Measurements from ENCODE around the gene BCAP31.

BCAP31 gene

GRCh38 chrX:153724252-153725038, at the start of gene BCAP31, which contains the start of gene ABCD1:
Gene BCAP31 (minus strand): TSS chrX:153724387. CDS start chrX:153723244, 1,143 bp downstream.
Gene ABCD1 (plus strand): TSS chrX:153724856. CDS start chrX:153725267, 411 bp downstream.
- peak; percentile 93 for DNase-seq

GRCh38 chrX:153773218-153773611, 49.0 kb upstream of the BCAP31 start:
- no peak for DNase-seq

DNA sequence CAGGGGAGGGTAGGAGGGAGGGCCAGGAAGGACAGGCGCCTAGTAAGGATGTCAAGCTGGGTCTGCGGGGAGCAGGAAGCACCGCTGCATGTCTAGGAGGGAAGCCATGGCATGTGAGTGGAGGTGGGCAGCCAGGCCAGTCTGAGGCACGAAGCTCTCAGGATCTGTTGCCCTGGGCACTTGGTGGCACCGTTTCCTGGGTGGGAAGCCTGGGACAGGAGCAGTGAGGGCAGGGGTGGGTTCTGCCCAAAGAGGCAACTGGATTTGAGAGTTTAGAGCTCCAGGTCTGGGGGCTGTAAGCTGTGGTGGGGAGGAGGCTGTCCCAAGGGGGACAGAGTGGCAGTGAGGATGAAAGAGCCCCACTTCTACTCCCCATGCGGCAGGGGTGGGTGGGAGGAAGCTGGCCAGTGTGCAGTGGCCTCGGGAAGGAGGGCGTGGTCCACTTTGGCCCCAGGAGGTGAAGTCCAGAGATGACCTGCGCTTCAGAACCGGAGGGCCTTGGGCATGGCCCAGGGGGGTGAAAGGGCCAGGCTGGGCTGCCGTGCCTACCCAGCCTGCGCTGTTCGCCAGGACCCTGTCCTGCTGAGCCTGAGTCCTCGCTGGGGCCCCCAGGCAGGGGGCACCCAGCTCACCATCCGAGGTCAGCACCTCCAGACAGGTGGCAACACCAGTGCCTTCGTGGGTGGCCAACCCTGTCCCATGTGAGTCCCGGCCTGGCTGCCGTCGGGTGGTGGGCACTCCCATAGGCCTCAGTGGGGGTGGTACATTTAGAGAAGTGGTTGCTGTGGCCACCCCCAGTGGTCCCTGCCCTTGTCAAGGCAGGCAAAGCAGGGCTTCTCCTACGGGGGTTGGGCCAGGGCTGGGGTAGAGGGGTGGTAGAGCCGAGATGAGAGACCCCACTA, 48.4 kb upstream of the BCAP31 start:
- DNase-seq = no peak

GRCh38 chrX:153771415-153772315, 47.5 kb upstream of the BCAP31 start:
- no peak for DNase-seq

DNA sequence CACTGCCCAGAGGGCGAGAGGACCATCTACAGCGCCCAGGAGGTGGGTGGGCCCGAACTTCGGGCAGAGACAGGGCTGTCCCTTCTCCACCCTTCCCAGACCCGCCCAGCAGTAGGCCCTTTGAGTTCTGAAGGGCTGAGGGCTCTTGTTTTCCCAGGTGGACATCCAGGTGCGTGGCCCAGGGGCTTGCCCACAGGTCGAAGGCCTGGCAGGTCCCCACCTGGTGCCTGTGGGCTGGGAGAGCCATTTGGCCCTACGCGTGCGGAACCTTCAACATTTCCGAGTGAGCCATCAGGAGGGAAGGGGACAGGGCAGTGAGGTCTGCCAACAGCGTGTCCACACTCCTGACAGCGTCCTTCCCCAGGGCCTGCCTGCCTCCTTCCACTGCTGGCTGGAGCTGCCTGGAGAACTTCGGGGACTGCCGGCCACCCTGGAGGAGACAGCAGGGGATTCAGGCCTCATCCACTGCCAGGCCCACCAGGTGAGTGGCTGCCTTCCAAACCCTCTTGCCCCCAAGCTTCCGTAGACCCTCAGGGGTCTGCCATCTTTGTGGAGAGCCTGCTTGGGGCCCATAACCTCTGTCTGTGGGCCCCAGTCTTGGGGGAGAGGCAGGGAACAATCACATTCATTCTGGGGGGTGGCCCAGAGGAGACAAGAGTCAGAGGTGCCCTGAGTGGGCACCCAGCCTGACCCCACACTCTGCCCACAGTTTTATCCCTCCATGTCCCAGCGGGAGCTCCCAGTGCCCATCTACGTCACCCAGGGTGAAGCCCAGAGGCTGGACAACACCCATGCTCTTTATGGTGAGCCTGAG, 46.6 kb upstream of the BCAP31 start:
- DNase-seq = no peak

- DNase-seq = peak; percentile 28
Observed at GRCh38 chrX:153769865-153770600, 45.8 kb upstream of the BCAP31 start.

- peak; percentile 15 for DNase-seq
Observed at GRCh38 chrX:153769158-153769864, 45.1 kb upstream of the BCAP31 start.

DNA sequence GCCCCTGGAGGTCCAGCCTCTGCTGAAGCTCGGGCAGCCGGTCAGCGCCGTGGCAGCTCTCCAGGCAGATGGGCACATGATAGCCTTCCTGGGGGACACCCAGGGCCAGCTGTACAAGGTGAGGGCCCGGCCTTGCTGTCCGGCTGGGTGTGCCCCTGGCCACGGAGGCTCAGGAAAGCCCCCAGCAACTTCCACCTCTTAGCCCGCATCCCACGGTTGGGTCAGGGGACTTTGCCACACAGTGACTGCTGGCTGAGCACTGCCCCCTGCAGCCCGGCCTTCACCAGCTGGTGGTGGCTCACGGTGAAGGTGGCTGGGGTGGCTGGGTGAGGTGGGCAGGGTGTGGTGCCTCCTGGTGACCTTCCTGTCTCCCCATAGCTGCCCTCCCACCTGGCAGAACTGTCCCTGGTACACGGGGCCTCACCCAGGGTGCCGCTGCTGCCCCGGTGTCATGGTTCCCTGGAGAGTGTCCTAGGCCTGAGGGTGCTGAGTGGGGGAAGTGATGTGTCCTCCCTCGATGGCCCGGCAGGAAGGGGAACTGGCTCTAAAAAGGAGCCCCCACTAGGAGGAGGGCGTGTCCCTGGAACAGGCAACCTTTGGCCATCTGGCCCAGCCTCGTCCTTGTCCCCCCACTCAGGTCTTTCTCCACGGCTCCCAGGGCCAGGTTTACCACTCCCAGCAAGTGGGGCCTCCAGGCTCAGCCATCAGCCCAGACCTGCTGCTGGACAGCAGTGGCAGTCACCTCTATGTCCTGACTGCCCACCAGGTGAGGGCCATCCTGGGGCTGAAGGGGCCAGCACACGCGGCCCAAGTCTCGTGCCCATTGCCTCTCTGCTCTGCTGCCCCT, 44.3 kb upstream of the BCAP31 start:
- peak; percentile 46 for DNase-seq

DNA sequence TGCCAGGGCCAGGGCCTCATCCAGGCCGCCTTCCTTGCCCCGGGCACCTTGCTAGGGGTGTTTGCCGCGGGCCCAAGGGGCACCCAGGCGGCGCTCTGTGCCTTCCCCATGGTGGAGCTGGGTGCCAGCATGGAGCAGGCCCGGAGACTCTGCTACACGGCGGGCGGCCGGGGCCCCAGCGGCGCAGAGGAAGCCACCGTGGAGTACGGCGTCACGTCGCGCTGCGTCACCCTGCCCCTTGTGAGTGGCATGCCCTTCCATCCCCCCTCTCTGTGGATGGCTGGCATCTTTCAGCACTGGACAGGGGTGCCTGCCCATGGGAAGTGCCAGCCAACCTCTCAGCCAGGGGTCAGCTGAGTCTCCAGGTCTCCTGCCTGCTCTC, 43.5 kb upstream of the BCAP31 start:
- DNase-seq = no peak

DNA sequence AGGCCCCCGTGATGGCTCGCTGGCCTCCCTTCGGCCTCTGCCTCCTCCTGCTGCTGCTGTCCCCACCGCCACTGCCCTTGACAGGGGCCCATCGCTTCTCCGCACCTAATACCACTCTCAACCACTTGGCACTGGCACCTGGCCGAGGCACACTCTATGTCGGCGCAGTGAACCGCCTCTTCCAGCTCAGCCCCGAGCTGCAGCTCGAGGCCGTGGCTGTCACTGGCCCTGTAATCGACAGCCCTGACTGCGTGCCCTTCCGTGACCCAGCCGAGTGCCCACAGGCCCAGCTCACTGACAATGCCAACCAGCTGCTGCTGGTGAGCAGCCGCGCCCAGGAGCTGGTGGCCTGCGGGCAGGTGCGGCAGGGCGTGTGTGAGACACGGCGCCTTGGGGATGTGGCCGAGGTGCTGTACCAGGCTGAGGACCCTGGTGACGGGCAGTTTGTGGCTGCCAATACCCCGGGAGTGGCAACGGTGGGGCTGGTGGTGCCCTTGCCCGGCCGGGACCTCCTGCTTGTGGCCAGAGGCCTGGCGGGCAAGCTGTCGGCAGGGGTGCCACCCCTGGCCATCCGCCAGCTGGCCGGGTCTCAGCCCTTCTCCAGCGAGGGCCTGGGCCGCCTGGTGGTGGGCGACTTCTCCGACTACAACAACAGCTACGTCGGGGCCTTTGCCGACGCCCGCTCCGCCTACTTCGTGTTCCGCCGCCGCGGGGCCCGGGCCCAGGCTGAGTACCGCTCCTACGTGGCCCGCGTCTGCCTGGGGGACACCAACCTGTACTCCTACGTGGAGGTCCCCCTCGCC, 42.9 kb upstream of the BCAP31 start:
- DNase-seq = peak; percentile 48

DNA sequence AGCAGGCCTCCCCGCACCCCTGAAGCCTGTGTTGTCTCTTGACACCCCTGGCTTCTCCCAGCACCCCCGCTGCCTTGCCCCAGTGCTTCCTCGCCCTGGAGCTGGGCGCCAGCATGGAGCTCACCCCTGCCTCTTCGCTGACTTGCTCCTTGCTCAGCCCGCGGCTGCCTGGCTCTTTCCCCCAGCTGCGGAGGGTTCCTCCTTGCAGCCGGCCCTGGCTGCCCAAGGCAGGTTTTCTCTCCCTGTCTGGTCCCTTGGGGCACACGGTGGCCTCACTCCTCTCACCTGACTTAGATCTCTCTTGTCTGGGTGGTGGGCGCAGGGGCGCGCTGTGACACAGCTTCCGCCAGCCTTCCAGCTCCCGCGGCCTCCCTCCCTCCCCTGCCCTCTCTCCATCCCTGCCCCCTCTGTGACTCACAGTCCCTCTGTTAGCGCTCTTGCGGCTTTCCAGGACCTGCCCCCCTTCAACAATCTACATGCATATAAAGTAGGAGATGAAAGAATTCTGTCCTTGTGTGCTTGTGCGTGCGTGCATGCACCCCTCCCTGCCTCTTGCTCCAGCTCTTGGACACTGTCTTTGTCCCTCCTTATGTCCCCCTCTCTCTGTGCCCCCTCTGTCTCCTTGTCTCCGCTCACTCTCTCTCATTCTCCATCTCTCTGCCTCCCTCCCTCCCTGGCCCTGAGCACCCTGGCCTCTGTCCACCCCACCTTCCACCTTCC, 42.1 kb upstream of the BCAP31 start:
- peak; percentile 75 for DNase-seq

DNA sequence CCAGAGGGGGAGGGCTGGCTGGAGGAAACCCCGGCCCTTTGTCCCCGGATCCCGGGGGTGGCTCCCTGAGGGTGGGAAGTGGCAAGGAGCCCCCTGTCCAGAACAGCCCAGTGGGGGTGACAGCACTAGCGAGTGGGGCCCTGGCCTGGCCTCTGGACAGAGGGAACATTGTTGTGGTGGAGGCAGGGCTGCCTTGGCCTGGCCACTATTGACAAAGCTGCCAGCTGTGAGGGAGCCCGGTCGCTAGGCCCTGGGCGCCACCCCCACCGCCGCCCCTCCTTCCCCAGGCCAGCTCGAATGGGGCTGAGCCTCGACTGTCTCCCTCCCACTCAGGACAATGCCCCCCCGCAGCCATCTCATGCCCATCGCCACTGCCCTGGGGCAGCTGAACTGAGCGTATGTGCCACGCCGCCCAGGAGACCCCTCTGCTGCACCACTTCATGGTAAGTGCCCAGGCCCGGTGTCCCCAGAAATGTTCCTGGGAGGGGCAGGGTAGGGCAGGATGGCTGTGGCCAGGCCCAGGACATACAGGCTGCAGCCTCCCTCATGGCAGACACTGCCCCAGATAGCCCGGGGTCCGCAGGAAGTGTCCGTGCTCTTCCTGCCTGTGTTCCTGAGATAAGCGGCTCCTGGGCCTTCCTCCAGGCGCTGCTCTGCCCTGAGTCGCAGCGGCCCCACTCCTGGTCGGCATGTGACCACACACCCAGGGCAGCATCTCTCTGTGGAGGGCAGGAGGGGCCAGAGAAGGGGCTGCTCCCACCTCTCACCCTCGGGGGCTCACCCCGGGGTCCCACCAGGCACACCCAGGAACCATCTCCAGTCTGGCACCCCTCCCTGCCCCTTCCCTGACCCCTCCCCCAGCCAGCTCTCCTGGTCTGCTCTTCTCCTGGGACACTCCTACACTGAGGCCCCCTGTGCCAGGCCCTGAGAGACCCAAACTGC, 41.2 kb upstream of the BCAP31 start:
- DNase-seq = no peak

DNA sequence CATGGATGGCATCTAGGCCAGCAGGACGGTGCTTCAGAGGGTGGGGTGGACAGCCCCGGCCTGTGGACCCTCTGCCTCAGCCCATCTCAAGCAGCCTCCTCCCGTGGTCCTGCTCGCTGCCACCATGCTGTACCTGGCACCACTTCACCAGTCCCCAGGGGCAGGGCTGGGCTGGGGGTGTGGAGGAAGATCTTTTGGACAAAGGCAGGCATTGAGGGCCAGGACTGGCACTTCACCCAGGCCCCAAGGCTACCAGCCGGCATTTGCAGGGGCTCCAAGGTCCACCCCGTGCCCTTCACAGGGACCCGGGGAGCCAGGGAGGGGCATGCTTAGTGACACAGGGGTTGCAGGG, 40.6 kb upstream of the BCAP31 start:
- no peak for DNase-seq

DNA sequence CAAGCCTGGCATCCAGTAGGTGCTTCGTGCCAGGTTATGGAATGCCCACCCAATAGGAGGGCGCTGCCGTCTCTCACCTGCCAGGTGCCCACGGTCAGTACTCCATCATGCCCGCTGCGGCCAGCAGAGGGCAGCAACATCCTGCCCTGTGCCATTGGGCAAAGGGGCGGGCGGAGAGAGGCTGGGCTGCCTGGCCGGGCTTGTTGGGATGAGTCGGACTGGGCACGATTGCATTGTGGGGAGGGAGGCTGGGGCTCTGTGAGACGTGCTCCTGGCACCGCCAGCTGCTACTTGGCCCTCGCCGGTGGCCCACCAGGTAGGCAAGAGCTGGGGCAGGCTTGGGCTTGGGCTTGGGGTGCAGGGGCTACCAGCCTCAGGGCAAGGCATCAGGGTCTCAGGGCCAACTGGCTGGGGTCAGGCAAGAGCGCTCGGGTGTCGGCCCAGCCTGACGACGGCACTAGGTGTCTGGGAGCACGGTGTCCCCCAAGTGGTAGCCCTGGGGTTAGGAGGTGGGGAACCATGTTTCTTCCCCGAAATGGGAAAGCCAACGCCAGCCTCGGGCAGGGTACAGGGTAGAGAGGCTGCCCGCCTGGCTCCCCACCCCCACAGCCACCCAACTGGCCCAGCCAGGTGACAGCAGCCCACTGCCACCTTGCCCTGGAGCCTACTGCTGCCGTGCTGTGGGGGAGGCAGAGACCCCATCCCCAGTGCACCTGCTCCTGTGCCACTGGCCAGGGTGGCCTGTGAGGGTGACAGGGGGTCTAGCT, 40.0 kb upstream of the BCAP31 start, which contains the start of gene PLXNB3:
PLXNB3 (plus strand) TSS at position 261 of the 767 bp plus-strand sequence. CDS start 1,287 bp downstream, outside the sequence.
- peak; percentile 82 for DNase-seq

- no peak for DNase-seq
Observed at GRCh38 chrX:153763298-153763932, 39.2 kb upstream of the BCAP31 start.
